Stomach (tissue), 9 donors: ENCODE data around the gene MIX23. TPM values are rescaled to one million over a fixed set of nuclear protein-coding genes. Genes with fewer than 3 reads are reported as not detected.

ENCODE experiments used
- DNase-seq, 2 donors: peaks; one replicate each; pipeline versions ENCODE4 v3.0.0 to v3.0.0-alpha.2; 2013 to 2019
- H3K27ac ChIP-seq, 5 donors: fragments of 200-600 bp in 4 of 5; sonication (generic) in 4 of 5; one replicate each; pipeline ENCODE4 v1.5.1; 2013 to 2019; ENCODE audit warnings: mild to moderate bottlenecking in 1 of 5, moderate library complexity in 1 of 5
- H3K27me3 ChIP-seq, 3 donors: fragments of 200-600 bp; sonication (generic); one replicate each; pipeline ENCODE4 v1.5.1; 2017 to 2019; ENCODE audit warnings: mixed run types in 1 of 3
- H3K36me3 ChIP-seq, 4 donors: fragments of 200-600 bp; sonication (generic); 1 replicate in 3 of 4; 2 replicates in 1 of 4; pipeline ENCODE4 v1.5.1; 2016 to 2019
- H3K4me1 ChIP-seq, 4 donors: fragments of 200-600 bp; sonication (generic); one replicate each; pipeline ENCODE4 v1.5.1; 2016 to 2019
- H3K4me3 ChIP-seq, 4 donors: fragments of 200-600 bp; sonication (generic) in 3 of 4; one replicate each; pipeline ENCODE4 v1.5.1; 2016 to 2019; ENCODE audit warnings: mild to moderate bottlenecking in 1 of 4
- H3K9me3 ChIP-seq, 4 donors: fragments of 200-600 bp; sonication (generic); one replicate each; pipeline ENCODE4 v1.5.1; 2016 to 2019
- CTCF ChIP-seq, 7 experiments: fragments of 450-650 bp in 4 of 7; fragments of 200-600 bp in 3 of 7; sonication (generic) in 3 of 7; IDR thresholded peaks; one replicate each; pipeline ENCODE4 v1.5.1; 2016 to 2019; ENCODE audit warnings: antibody characterized with exemption in 7 of 7, control low read depth in 2 of 7, mild to moderate bottlenecking in 1 of 7
- EP300 ChIP-seq: sonication (generic); formaldehyde crosslinking; IDR thresholded peaks from one replicate; pipeline ENCODE4 v1.6.1; 2017; ENCODE audit warnings: antibody characterized with exemption
- POLR2A ChIP-seq, 4 donors: fragments of 450-650 bp; IDR thresholded peaks; one replicate each; pipeline ENCODE4 v1.6.1; 2016; ENCODE audit warnings: antibody characterized with exemption in 4 of 4, control low read depth in 2 of 4, mild to moderate bottlenecking in 1 of 4, moderate library complexity in 1 of 4
- POLR2AphosphoS5 ChIP-seq, 3 donors: sonication (generic); formaldehyde crosslinking; IDR thresholded peaks; one replicate each; pipeline ENCODE4 v1.6.1; 2016; ENCODE audit warnings: antibody characterized with exemption in 3 of 3
- WGBS, 5 donors: extraction: QIAGEN DNeasy Blood & Tissue Kit in 3 of 5; methylation state at CpG; one replicate each; pipeline versions ENCODE4 v1.1.5 to v1.1.7; 2013 to 2018; 5-methylcytosine and 5-hydroxymethylcytosine counted together
- intact Hi-C: fragments of 100-400 bp; cut with DNase I; formaldehyde crosslinking; loops from one replicate; pipeline ENCODE4 v1.15.1; 2023; ENCODE audit warnings: low total_unique reads
- polyA plus RNA-seq, 3 donors: library from polyadenylated mRNA; stranded (reverse); fragments of 200-250 nt; gene quantifications; one replicate each; pipeline ENCODE4 v1.2.3, GENCODE V29; 2013
- total RNA-seq, 5 donors: library from RNA; depleted of rRNA; stranded (reverse); fragments of >200 nt; gene quantifications; one replicate each; pipeline versions ENCODE4 v1.1.0 to v1.2.3, GENCODE V29; 2014 to 2016
- donor health status: healthy with polysubstance abuse.
- donor health status: Bipolar disorder and iron deficiency.
- donor health status: healthy.

MIX23 gene
- total and polyA plus RNA-seq, 8 donors = 3.5 to 44.3 (median 31.5) TPM

- intact Hi-C loops = no loop called here
- no peak overlapping the region for H3K27ac ChIP-seq
- no peaks in the 10 kb centered on the region for H3K9me3 ChIP-seq
- no peaks in the 10 kb centered on the region for H3K27me3 ChIP-seq
- no peak overlapping the region for H3K4me3 ChIP-seq
- 85 to 91% (median 90%) methylated on average over 6 of the region's 6 CpGs for WGBS, 5 donors
- peaks cover 9 to 60% (median 59%) of the 10 kb centered on the region in 4 donors for H3K36me3 ChIP-seq
- no peak for TF ChIP-seq POLR2AphosphoS5 (IDR thresholded peaks at IDR 0.05)
- TF ChIP-seq POLR2A (IDR thresholded peaks at IDR 0.05) = no peak
- no peak for TF ChIP-seq CTCF (IDR thresholded peaks at IDR 0.05)
- no peak for TF ChIP-seq EP300
- no peaks in the 10 kb centered on the region for H3K4me1 ChIP-seq
- DNase-seq = no peak
Measured at GRCh38 chr3:122403489-122403888, 20.5 kb upstream of the MIX23 start.

GRCh38 chr3:122398920-122399319, 15.9 kb upstream of the MIX23 start:
- Histone ChIP-seq H3K4me3 (no peak overlapping the region), H3K36me3 (peaks cover 0 to 18% (median 15%) of the 10 kb centered on the region in 4 donors), H3K27ac (no peak overlapping the region), H3K9me3 (no peaks in the 10 kb centered on the region), H3K27me3 (no peaks in the 10 kb centered on the region), H3K4me1 (peaks cover 0 to 4% (median 0%) of the 10 kb centered on the region in 4 donors)
- TF ChIP-seq EP300 (no peak), CTCF (IDR thresholded peaks at IDR 0.05) (no peak), POLR2AphosphoS5 (IDR thresholded peaks at IDR 0.05) (no peak), POLR2A (IDR thresholded peaks at IDR 0.05) (no peak)
- DNase-seq = no peak
- intact Hi-C loops = loop anchor here (10.0 kb wide), 1 partner anchor 286 kb away; the partner anchor contains the start of gene PARP14
- 92 to 96% (median 94%) methylated on average over 2 of the region's 2 CpGs for WGBS, 5 donors

GRCh38 chr3:122397201-122397600, 14.2 kb upstream of the MIX23 start:
- H3K4me1 ChIP-seq = peaks cover 5 to 21% (median 9%) of the 10 kb centered on the region in 4 donors
- intact Hi-C loops = loop anchor here (10.0 kb wide), 1 partner anchor 288 kb away; the partner anchor contains the start of gene PARP14
- no peak for DNase-seq
- H3K27ac ChIP-seq = no peak overlapping the region
- peaks cover 0 to 7% (median 3%) of the 10 kb centered on the region in 4 donors for H3K36me3 ChIP-seq
- TF ChIP-seq EP300 (no peak), POLR2A (IDR thresholded peaks at IDR 0.05) (no peak)
- H3K27me3 ChIP-seq = no peaks in the 10 kb centered on the region
- H3K9me3 ChIP-seq = no peaks in the 10 kb centered on the region
- 91 to 100% (median 100%) methylated on average over 1 of the region's 1 CpG for WGBS, 5 donors
- no peak overlapping the region for H3K4me3 ChIP-seq

GRCh38 chr3:122396511-122396910, 13.5 kb upstream of the MIX23 start:
- Histone ChIP-seq H3K4me3 (no peak overlapping the region), H3K27ac (no peak overlapping the region), H3K9me3 (no peaks in the 10 kb centered on the region), H3K4me1 (peaks cover 5 to 22% (median 9%) of the 10 kb centered on the region in 4 donors), H3K27me3 (no peaks in the 10 kb centered on the region), H3K36me3 (peaks cover 0 to 7% (median 3%) of the 10 kb centered on the region in 4 donors)
- intact Hi-C loops = loop anchor here (10.0 kb wide), 1 partner anchor 288 kb away; the partner anchor contains the start of gene PARP14
- no peak for TF ChIP-seq POLR2AphosphoS5 (IDR thresholded peaks at IDR 0.05)
- TF ChIP-seq EP300 = no peak
- TF ChIP-seq CTCF (IDR thresholded peaks at IDR 0.05) = no peak
- no peak for TF ChIP-seq POLR2A (IDR thresholded peaks at IDR 0.05)
- DNase-seq = no peak

- intact Hi-C loops = loop anchor here (10.0 kb wide), 1 partner anchor 289 kb away; the partner anchor contains the start of gene PARP14
- H3K9me3 ChIP-seq = no peaks in the 10 kb centered on the region
- TF ChIP-seq POLR2A (IDR thresholded peaks at IDR 0.05) (no peak), EP300 (no peak), POLR2AphosphoS5 (IDR thresholded peaks at IDR 0.05) (no peak), CTCF (IDR thresholded peaks at IDR 0.05) (no peak)
- H3K27ac ChIP-seq = no peak overlapping the region
- WGBS, 5 donors = 59 to 64% (median 63%) methylated on average over 3 of the region's 3 CpGs
- H3K4me3 ChIP-seq = no peak overlapping the region
- H3K27me3 ChIP-seq = no peaks in the 10 kb centered on the region
- H3K36me3 ChIP-seq = peaks cover 0 to 7% (median 3%) of the 10 kb centered on the region in 4 donors
- peaks cover 5 to 22% (median 9%) of the 10 kb centered on the region in 4 donors for H3K4me1 ChIP-seq
- no peak for DNase-seq
Measured at GRCh38 chr3:122395582-122395981, 12.6 kb upstream of the MIX23 start.
